KG1 (cell line): ENCODE results near the gene ZBTB24.
A peak's percentile ranks its signal among the peaks of the same experiment; 100 is the strongest.
"Not testable (repeated sequence)": the region's sequence is repeated elsewhere in the genome, so short reads cannot be mapped to it uniquely, and the experiment has no call there.

Experiments used
- DNase-seq: peaks from one replicate; lab custom pipeline; 2025; lab: John Stamatoyannopoulos, UW

ZBTB24 gene

DNA sequence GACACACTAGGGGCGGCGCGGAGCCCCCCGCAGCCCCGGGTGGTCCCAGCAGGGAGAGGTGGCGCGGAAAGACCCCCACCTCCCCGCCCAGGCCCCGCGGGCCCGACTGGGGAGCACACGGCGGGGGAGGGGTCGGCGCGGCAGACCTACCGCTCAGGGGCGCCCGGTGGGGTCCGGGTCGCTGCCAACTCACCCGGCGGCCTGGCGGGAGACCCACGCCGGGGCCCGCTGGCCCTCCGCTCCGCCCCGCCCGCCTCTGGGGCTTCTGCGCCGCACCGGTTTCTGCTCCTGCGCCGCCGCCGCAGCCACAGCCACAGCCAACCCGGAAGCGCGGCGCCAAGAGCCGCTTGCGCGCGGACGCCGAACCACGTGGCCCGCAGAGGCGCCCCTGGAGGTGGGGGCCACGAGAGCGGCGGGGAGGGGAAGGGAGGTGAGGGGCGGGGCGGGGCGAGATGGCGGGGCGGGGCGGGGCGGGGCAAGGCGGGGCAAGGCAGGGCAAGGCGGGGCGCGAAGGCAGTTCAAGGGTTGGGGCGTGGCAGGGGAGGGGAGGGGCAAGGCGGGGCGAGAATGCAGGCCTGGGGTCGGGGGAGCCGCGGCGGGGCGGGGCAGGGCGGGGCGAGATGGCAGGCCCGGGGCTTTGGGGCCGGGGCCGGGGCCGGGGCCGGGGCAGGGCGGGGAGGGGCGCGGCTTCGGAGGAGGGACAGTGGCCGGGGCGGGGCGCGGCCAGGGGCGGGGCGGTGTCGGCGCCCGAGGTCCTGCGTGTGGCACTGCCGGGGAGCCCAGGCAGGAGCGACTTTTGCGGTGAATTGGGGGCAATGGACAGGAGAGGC is at the start of gene ZBTB24:
Gene ZBTB24 (minus strand): TSS at position 315 of the 830 bp plus-strand sequence. CDS start 1,193 bp downstream, outside the sequence.
- DNase-seq: peak; percentile 48

DNA sequence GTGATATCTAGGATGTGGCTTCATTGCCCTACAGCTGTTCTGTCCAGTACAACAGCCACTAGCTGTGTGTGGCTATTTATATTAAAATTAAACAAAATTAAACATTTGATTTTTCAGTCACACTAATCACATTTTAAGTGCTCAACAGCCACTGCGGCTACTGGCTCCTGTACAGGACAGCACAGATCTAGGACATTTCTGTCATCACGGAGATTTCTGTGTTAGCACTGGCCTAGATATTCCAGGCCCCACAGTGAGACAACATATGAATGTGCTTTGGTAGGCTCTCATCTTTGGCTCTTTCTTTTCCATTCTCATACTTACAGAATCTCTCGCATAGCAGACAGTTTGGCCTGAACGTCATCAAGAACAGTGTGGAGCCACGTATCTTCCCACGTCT is 48.4 kb upstream of the ZBTB24 start:
- DNase-seq: no peak

DNA sequence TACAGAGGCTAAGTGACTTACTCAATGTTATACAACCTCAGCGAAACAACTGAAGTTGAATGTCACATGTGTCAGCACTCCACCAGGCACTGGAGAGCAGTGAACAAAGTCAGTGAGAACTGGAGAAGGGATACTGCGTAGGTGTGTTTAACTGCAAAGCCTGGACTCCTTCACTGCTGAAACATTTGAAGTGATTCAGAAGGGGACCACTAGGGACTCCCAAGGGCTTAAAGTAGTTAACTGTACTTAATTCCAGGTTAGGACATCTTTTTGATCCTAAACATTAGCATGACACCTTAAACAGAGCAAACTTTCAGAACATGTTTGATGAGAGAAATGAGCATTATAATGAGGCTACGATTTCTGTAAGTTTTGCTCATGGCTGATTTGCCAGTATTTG is 45.0 kb upstream of the ZBTB24 start:
- DNase-seq: no peak

DNA sequence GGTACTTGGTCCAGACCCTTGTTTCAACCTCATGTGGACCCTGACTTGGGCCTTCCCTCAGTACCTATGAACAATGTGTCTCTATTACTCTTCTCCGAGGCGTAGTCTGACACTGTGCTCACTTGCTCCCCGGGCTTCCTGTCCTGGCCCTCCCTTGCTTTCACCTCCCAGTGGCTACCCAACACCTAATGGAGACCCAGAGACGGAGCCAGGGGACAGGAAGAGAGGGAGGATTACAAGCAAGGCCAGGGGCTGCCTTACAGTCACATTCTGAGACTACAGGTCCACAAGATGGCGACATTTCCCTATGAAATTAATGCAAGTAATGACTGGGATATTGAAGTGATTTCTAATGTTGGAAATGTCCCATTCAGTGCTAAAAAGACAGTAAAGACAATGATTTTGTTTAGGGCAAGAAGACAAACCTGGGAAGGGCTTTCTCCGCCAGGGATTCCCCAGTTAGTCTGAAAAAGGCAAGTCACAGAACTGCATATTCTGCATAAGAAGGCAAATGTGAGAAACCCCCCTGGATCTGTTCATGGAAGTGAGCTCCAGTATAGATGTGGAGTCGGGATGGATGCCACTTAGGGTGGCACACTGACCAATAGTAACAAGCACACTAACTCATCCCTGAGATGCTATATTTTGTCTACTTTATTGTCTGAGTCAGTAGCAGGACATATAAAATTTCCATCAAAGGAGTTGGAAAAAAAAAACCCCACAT is 44.0 kb upstream of the ZBTB24 start:
- DNase-seq: peak; percentile 55

DNA sequence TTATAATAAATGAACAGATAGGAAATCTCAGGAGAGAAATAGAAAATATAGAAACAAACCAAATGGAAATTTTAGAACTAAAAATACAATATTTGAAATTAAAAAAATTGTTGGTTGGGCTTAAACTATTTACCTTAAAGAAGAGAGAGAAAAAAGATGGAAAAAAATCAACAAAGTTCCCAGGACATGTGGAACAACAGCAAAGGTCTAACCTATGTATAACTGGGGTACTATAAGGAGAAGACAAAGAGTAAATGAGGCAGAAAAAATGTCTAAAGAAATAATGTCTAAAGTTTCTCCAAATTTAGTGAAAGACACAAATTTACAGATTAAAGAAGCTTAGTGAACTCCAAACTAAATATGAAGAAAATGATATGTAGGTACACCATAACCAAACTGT is 41.1 kb upstream of the ZBTB24 start:
- DNase-seq: no peak

DNA sequence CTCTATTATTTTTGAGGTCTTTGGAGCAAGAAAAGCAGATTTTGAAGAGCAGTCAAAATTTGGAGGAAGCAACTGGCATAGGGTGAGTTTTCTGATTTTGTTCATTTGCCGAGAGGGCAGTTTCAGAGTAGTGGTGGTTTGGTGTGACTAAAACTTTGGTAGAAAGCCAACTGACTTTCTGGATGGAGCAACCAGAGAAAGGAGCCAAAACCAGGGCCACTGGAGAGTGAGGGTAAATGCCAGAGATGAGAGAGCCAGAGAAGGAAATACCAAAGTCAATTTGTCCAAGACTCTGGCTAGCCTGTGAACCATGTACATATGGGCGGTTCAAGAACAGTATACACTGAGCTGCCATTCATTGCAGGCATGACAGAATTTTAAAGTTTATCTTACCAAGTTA is 40.5 kb upstream of the ZBTB24 start:
- DNase-seq: no peak

DNA sequence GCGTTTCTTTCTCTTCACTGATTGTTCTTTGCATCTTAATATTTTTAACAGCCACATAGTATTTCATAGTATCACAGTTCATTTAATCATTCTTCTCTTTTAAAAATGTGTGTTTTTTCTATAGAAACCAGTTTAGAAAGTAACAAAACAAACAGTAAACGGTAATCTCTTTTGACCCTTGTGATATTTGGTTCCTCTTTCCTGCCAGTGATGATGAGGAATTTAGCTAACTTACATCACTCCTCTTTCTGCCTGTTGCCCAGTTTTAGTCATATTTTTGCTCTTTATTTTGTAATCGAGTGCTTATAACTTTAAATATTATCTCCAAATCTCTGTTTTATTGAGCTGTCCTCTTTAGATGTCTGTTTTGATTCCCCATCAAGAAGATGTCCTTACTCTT is 38.1 kb upstream of the ZBTB24 start:
- no peak for DNase-seq

DNA sequence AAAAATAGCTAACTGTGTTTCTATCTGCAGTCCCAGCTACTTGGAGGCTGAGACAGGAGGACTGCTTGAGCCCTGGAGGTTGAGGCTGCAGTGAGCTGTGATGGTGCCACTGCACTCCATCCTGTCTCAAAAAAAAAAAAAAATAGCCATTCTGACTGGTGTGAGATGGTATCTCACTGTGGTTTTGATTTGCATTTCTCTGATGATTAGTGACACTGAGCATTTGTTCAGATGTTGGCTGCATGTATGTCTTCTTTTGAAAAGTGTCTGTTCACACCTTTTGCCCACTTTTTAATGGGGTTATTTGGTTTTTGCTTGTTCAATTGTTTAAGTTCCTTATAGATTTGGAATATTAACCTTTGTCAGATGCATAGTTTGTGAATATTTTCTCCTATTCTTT is 36.6 kb upstream of the ZBTB24 start:
- not testable (repeated sequence) for DNase-seq

DNA sequence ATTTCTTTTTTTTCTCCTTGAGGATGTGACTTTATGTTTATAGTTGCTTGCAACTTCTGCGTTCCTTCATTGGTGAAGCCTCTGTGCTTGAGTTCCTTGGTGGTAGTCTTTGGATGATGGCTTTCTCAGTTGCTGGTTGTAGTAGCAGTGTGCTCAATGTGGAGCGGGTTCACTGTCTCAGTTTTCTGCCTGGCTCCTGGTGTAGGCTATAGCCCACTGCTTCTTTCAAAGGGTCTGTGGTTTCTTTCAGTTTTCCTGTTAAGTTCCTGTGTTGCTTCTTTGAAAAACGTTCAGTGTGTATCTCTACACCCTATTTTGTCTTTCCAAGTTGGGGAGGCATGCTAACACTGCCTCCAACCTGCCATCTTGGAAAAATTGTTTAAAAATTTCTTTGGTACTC is 33.9 kb upstream of the ZBTB24 start:
- DNase-seq: peak; percentile 39

DNA sequence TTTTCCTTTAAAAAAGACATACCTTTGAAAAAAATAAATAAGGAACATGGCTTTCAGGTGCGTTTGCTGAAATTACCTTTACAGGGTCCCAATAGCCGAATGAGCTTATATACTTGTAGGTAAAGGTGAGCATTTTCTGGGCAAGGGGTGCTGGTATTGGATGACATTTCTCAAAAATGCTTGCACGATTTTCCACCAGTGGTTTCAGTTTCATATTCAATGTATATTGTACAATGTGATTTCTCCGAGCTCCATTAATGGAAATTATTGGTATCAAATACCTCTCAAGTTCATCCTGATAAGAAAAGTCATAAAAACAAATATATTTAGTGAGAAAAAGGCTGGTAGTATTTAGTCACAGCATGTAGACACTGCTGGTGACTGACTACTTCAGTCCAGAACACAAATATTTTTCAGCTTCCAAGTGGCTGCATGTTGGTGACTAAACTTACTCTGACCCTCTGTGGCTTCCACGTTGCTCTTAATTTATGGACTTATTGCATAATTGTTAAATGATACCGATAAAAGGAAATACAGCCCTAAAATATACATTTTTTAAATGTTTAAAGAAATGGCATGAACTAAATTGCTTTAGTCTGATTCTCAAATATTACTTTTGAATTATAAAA is 32.9 kb upstream of the ZBTB24 start:
- no peak for DNase-seq

DNA sequence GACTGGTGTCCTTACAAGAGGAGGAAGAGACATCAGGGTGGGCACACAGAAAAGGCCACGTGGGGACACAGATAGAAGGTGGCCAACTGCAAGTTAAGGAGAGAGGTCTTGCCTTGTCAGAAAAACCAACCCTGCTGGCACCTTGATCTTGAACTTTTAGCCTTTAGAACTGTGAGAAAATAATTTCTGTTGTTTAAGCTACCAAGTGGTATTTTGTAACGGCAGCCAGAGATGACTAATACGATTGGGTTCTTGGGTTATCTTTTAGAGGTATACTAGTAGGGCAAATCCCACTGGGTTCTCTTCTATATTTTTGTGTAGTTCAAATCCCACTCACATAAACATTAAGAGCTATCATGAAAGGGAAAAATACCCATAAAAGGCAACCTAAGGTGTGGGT is 31.9 kb upstream of the ZBTB24 start:
- DNase-seq: no peak

DNA sequence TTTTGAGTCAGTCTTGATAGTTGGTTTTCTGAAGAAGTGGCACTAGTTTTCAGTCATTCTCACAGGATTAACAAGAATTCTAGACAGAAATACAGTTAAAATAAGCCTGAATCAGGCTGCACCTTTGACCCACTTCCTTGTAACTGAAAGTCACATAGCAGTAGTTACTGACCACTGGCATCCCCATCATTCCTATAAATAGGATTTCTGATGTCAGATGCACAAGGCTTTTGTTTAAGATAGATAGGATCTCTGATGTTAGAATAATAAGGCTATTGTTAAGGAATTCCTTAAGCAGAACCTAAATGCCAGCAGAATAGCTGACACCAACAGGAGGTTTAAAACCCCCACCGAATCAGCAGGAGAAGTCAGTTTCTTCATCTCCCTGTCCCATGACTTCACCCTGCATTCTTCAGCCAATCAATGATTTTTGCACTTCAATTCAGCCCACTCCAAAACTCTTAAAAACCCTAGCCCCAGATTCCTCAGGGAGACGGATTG is 30.6 kb upstream of the ZBTB24 start:
- DNase-seq: no peak

DNA sequence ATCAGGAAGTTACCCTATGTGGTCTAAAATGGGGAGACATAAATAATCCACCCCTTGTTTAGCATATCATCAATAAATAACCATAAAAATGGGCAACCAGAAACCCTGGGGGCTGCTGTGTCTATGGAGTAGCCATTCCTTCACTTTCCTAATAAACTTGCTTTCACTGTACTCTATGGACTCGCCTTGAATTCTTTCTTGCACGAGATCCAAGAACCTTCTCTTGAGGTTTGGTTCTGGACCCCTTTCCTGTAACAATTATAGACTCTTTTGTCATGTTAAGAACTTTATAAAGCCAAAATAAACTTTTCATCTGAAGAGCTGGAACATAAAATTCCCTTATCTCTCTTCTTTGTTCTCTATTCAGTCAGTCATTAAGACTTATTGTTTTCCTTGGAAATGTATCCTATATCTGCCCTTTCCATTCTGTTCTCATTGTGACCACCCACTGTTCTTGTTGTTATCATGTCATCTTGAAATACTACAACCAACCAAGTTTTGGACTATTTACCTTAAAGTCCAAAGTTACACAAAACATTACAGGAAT is 29.3 kb upstream of the ZBTB24 start:
- no peak for DNase-seq

DNA sequence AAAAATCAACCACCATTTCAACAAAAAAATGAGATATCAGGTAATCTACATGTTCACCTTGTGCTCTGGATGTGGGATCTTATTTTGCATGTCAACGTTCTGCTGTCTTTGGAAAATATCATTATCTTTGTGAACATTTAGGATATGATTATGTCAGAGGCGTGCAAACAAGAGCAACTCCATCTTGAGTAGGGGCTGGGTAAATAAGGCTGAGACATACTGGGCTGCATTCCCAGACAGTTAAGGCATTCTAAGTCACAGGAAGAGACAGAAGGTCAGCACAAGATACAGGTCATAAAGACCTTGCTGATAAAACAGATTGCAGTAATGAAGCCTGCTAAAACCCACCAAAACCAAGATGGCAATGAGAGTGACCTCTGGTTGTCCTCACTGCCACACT is 28.8 kb upstream of the ZBTB24 start:
- DNase-seq: no peak

DNA sequence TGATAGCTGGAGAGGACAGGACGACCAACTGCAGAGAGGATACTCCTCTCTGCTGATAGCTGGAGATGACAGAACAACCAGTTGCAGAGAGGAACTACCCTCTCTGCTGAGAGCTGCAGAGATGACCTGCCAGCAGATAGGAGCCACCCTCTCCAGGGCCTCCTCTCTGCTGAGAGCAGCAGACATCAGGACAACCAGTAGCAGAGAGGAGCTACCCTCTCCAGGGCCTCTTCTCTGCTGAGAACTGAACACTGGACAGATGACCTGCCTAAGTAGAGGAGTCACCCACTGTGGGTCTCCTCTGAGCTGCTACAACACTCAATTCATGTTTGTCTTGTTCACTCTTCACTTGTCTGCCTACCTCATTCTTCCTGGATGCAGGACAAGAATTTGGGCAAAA is 27.3 kb upstream of the ZBTB24 start:
- no peak for DNase-seq

DNA sequence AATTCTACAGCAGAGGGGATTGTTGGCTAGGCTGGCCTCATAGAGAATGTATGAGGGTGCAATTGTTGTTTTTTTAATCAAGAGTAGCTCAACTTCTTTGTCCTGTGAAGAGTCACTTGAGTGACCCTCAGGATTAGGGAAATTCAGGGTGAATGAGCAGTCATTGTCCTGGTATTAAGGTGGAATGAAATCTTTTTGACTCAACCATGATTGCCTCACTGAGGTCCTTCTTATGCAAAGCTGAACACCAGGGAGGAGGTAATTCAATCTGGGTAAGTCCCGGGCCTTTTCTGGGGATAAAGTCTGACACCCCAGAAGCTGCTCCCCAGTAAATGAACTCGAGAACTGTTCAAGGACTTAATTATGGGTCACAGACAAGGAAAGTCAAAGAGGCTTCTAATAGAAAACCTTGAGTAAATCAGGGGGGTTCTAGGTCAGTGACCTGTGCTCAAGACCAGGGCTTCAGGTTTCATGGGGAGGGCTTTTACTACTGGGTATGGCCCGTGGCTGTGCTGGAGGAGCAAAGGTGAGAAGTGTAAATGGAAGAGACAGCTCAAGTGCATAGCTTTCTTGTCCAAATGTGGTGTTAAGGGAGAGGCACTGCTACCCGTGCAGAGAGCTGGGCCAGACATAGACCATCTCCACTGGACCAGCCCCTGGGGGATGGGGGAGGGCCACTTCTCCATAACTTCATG is 25.3 kb upstream of the ZBTB24 start:
- no peak for DNase-seq

DNA sequence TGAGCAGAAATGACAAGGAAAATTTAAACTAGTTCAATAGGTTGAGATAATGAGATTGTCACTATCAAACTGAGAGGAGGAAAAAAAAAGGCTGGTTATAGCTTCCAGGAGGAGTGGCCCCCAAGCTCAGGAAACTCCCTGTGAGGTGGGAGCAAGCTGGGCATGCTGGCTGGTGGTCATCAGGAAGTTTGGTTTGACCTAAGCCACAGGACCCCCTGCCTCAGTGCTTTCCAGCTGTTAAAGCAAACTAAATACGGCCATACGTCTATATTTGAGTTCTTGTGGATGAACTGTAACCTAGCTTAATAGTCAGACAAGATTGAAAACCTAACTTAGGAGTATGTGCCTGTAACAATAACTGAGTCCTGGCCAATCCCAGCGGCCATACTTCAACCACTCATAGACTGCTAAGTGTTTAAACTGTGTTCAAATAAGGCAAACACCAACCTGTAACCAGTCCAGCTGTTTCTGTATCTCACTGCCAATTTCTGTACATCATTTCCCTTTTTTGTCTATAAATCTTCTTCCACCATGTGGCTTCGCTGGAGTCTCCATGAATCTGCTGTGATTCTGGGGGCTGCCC is 24.6 kb upstream of the ZBTB24 start:
- no peak for DNase-seq

DNA sequence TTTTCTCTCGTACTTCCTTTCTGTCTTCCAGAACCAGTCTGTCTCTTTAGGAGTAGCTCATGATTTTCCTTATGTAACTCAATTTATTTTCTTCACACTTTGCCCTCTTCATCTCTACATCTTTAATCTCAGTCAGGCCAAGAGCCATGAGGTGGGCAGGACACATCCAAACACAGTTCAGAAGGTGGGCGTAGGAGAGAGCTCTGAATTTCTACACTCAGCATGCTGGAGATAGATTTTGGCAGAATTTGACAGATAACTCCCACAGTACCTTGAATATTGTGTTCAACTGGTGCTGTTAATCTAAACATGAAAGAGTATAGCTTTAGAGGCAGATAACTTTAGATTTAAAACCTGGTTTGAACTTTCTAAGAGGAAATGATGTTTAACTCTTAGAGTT is 23.8 kb upstream of the ZBTB24 start:
- DNase-seq: no peak

DNA sequence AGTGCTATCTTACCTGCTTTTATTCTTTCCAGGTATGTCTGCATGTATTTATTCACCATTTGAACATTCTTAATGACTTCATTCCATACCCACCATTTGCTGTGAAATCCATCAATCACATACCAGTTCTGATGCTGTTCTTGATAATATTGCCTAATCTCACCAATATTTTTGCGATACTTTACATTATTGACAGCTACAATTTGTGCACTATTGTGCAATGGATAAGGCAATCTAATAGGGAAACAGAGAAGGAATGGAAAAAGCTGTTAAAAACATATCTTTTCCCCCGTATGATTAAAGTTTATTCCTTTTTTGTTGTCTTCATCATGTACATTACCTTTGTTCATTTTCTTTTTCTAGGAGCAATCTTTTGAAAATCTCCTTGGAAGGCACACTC is 23.3 kb upstream of the ZBTB24 start:
- DNase-seq: no peak

DNA sequence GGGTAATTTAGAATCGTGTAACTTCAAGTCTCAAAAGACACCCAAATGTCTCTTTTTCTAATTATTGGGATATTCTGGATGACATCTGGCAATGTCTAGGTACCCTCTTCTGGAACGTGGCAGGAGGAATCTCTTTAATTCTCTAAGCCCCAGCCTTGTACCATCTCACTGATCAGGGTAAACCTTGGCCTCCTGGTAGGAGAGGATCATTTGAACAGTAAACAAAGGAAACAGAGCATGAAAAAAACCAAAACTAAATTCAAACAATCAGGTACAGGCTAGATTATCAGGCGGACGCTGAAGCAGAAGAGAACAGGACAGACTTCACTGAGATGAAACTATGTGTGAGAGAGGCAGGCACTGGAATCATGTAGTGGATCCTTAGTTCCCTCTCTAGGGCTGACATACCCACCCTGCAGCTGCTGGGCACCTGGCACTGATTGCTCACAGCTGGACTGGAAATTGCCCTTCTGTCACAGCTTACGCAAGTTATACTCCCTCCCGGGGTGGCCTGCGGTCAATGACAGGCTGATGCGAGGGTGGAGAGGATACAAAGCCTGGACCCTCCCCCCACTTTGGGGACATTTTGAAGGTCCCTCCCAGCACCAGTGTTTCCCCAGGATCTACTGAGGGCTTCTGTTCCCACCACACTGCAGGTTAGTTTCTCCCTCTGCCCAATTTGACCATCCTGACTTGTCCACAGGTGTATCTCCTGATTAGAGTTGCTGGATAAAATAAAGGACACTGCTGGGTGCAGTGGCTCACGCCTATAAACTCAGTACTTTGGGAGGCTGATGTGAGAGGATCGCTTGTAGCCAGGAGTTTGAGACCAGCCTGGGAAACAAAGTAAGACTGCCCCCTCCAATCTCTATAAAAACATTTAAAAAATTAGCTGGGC is 20.6 kb upstream of the ZBTB24 start:
- no peak for DNase-seq

DNA sequence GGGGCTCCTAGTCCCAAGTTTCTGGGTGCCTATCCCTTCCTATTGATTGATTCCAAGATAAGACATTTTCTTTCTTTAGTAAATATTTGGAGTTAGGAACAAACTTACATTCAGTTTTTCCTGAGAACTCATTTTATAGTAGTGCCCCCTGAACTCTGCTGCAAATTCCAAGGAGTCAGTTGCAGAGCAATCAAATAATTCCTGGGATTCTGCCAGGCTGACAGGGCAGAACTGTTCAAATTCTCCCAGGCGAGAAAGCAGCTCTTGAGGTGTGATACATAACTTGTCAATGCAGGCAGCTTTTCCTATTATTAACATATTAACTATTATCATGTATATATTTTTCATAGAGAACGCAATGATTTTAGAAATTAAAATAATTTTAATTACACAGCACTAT is 15.9 kb upstream of the ZBTB24 start:
- no peak for DNase-seq
